Stimulated activated naive CD8-positive, alpha-beta T cell treated with anti-CD3 and anti-CD28 coated beads, Interleukin-15, Interleukin-2, amounts not matched to agents 100 ng/mL and 50 ng/mL, for 24 hours (primary cell): ENCODE data around the gene NT5C1B.

Source experiments
- H3K27ac Mint-ChIP-seq: one replicate; pipeline ENCODE4 v1.8.0; 2021; ENCODE audit warnings: mild to moderate bottlenecking, mixed read lengths
- H3K27me3 Mint-ChIP-seq: one replicate; pipeline ENCODE4 v1.8.0; 2021; ENCODE audit warnings: mixed read lengths
- H3K36me3 Mint-ChIP-seq: one replicate; pipeline ENCODE4 v1.8.0; 2021; ENCODE audit warnings: low read depth, mixed read lengths
- H3K4me1 Mint-ChIP-seq: one replicate; pipeline ENCODE4 v1.8.0; 2021; ENCODE audit warnings: low read depth, mixed read lengths
- H3K4me3 Mint-ChIP-seq: one replicate; pipeline ENCODE4 v1.8.0; 2021; ENCODE audit warnings: mild to moderate bottlenecking, mixed read lengths
- H3K9me3 Mint-ChIP-seq: one replicate; pipeline ENCODE4 v1.8.0; 2021; ENCODE audit warnings: mixed read lengths

Gene NT5C1B

GRCh38 chr2:18550433-18550832 lies 38.9 kb downstream of the NT5C1B start:
- no peaks in the 10 kb centered on the region for H3K27me3 Mint-ChIP-seq
- no peaks in the 10 kb centered on the region for H3K9me3 Mint-ChIP-seq
- peaks cover 33% of the 10 kb centered on the region for H3K36me3 Mint-ChIP-seq
- H3K4me1 Mint-ChIP-seq = peaks cover 70% of the 10 kb centered on the region
- H3K4me3 Mint-ChIP-seq = no peak overlapping the region
- no peak overlapping the region for H3K27ac Mint-ChIP-seq

- Mint-ChIP-seq H3K36me3 (peaks cover 22% of the 10 kb centered on the region), H3K27me3 (no peaks in the 10 kb centered on the region), H3K27ac (no peak overlapping the region), H3K4me3 (no peak overlapping the region), H3K9me3 (no peaks in the 10 kb centered on the region), H3K4me1 (peaks cover 68% of the 10 kb centered on the region)
These were observed 40.3 kb downstream of the NT5C1B start for GRCh38 chr2:18549083-18549482.

GRCh38 chr2:18548621-18549020 lies 40.7 kb downstream of the NT5C1B start:
- Mint-ChIP-seq H3K27me3 (no peaks in the 10 kb centered on the region), H3K36me3 (peaks cover 19% of the 10 kb centered on the region), H3K9me3 (no peaks in the 10 kb centered on the region), H3K4me3 (no peak overlapping the region), H3K27ac (no peak overlapping the region), H3K4me1 (peaks cover 65% of the 10 kb centered on the region)

GRCh38 chr2:18546567-18546966 lies 42.8 kb downstream of the NT5C1B start:
- peaks cover 9% of the 10 kb centered on the region for H3K36me3 Mint-ChIP-seq
- H3K4me3 Mint-ChIP-seq = no peak overlapping the region
- H3K27ac Mint-ChIP-seq = no peak overlapping the region

GRCh38 chr2:18545384-18545783 lies 44.0 kb downstream of the NT5C1B start:
- Mint-ChIP-seq H3K9me3 (peaks cover 7% of the 10 kb centered on the region), H3K4me1 (peaks cover 44% of the 10 kb centered on the region), H3K27ac (no peak overlapping the region), H3K36me3 (peaks cover 13% of the 10 kb centered on the region), H3K4me3 (no peak overlapping the region), H3K27me3 (peaks cover 4% of the 10 kb centered on the region)

More at GRCh38 chr2:18546567-18546966, 42.8 kb downstream of the NT5C1B start:
- Mint-ChIP-seq H3K9me3 (no peaks in the 10 kb centered on the region), H3K4me1 (peaks cover 44% of the 10 kb centered on the region), H3K27me3 (no peaks in the 10 kb centered on the region)

GRCh38 chr2:18544171-18544570 lies 45.2 kb downstream of the NT5C1B start:
- H3K36me3 Mint-ChIP-seq = peaks cover 8% of the 10 kb centered on the region
- no peak overlapping the region for H3K27ac Mint-ChIP-seq

GRCh38 chr2:18540872-18541271 lies 48.5 kb downstream of the NT5C1B start:
- Mint-ChIP-seq H3K27ac (peak overlapping the region; percentile 49), H3K9me3 (peaks cover 7% of the 10 kb centered on the region), H3K36me3 (peaks cover 8% of the 10 kb centered on the region), H3K4me3 (no peak overlapping the region), H3K27me3 (peaks cover 11% of the 10 kb centered on the region), H3K4me1 (peaks cover 11% of the 10 kb centered on the region)

More at GRCh38 chr2:18544171-18544570, 45.2 kb downstream of the NT5C1B start:
- no peak overlapping the region for H3K4me3 Mint-ChIP-seq
- peaks cover 4% of the 10 kb centered on the region for H3K27me3 Mint-ChIP-seq
- peaks cover 33% of the 10 kb centered on the region for H3K4me1 Mint-ChIP-seq
- peaks cover 7% of the 10 kb centered on the region for H3K9me3 Mint-ChIP-seq

GRCh38 chr2:18536697-18537096 lies 52.7 kb downstream of the NT5C1B start:
- peaks cover 5% of the 10 kb centered on the region for H3K4me1 Mint-ChIP-seq
- H3K36me3 Mint-ChIP-seq = peaks cover 5% of the 10 kb centered on the region
- H3K4me3 Mint-ChIP-seq = no peak overlapping the region
- no peak overlapping the region for H3K27ac Mint-ChIP-seq
- peaks cover 7% of the 10 kb centered on the region for H3K9me3 Mint-ChIP-seq
- H3K27me3 Mint-ChIP-seq = peaks cover 14% of the 10 kb centered on the region

GRCh38 chr2:18536100-18536499 lies 53.3 kb downstream of the NT5C1B start:
- Mint-ChIP-seq H3K4me1 (peaks cover 4% of the 10 kb centered on the region), H3K27ac (no peak overlapping the region), H3K36me3 (peaks cover 4% of the 10 kb centered on the region), H3K27me3 (peaks cover 14% of the 10 kb centered on the region), H3K9me3 (peaks cover 6% of the 10 kb centered on the region), H3K4me3 (no peak overlapping the region)

GRCh38 chr2:18531194-18531593 lies 58.2 kb downstream of the NT5C1B start:
- H3K36me3 Mint-ChIP-seq = no peaks in the 10 kb centered on the region
- no peak overlapping the region for H3K4me3 Mint-ChIP-seq
- H3K27me3 Mint-ChIP-seq = peaks cover 5% of the 10 kb centered on the region
- no peaks in the 10 kb centered on the region for H3K9me3 Mint-ChIP-seq
- H3K27ac Mint-ChIP-seq = no peak overlapping the region
- no peaks in the 10 kb centered on the region for H3K4me1 Mint-ChIP-seq

GRCh38 chr2:18527822-18528221 lies 61.5 kb downstream of the NT5C1B start:
- no peak overlapping the region for H3K4me3 Mint-ChIP-seq
- H3K4me1 Mint-ChIP-seq = no peaks in the 10 kb centered on the region

GRCh38 chr2:18527326-18527725 lies 62.0 kb downstream of the NT5C1B start:
- H3K9me3 Mint-ChIP-seq = no peaks in the 10 kb centered on the region

More at GRCh38 chr2:18527822-18528221, 61.5 kb downstream of the NT5C1B start:
- Mint-ChIP-seq H3K27me3 (no peaks in the 10 kb centered on the region), H3K9me3 (no peaks in the 10 kb centered on the region), H3K36me3 (no peaks in the 10 kb centered on the region), H3K27ac (no peak overlapping the region)

GRCh38 chr2:18526429-18526828 lies 62.9 kb downstream of the NT5C1B start:
- Mint-ChIP-seq H3K9me3 (no peaks in the 10 kb centered on the region), H3K36me3 (no peaks in the 10 kb centered on the region), H3K4me3 (no peak overlapping the region), H3K4me1 (no peaks in the 10 kb centered on the region), H3K27me3 (no peaks in the 10 kb centered on the region), H3K27ac (no peak overlapping the region)

More at GRCh38 chr2:18527326-18527725, 62.0 kb downstream of the NT5C1B start:
- Mint-ChIP-seq H3K4me3 (no peak overlapping the region), H3K27me3 (no peaks in the 10 kb centered on the region), H3K4me1 (no peaks in the 10 kb centered on the region), H3K27ac (no peak overlapping the region), H3K36me3 (no peaks in the 10 kb centered on the region)

- H3K27me3 Mint-ChIP-seq = no peaks in the 10 kb centered on the region
- no peaks in the 10 kb centered on the region for H3K36me3 Mint-ChIP-seq
- no peaks in the 10 kb centered on the region for H3K9me3 Mint-ChIP-seq
- H3K4me3 Mint-ChIP-seq = no peak overlapping the region
- H3K27ac Mint-ChIP-seq = no peak overlapping the region
- no peaks in the 10 kb centered on the region for H3K4me1 Mint-ChIP-seq
These were observed 63.5 kb downstream of the NT5C1B start for GRCh38 chr2:18525852-18526251.

- Mint-ChIP-seq H3K27ac (no peak overlapping the region), H3K36me3 (no peaks in the 10 kb centered on the region), H3K4me3 (no peak overlapping the region), H3K27me3 (peaks cover 3% of the 10 kb centered on the region), H3K4me1 (no peaks in the 10 kb centered on the region), H3K9me3 (no peaks in the 10 kb centered on the region)
These were observed 64.1 kb downstream of the NT5C1B start for GRCh38 chr2:18525236-18525635.

GRCh38 chr2:18522484-18523146 lies 66.8 kb downstream of the NT5C1B start:
- H3K9me3 Mint-ChIP-seq = no peaks in the 10 kb centered on the region
- H3K27ac Mint-ChIP-seq = no peak overlapping the region
- peaks cover 17% of the 10 kb centered on the region for H3K27me3 Mint-ChIP-seq
- no peaks in the 10 kb centered on the region for H3K4me1 Mint-ChIP-seq
- H3K4me3 Mint-ChIP-seq = no peak overlapping the region
- H3K36me3 Mint-ChIP-seq = no peaks in the 10 kb centered on the region
